T-cell (primary cell): ENCODE data around the gene ZNF878. TPM values are rescaled to one million over a fixed set of nuclear protein-coding genes. Genes with fewer than 3 reads are reported as not detected.
A peak's percentile ranks its signal among the peaks of the same experiment; 100 is the strongest.

Experiments
- ATAC-seq, 4 experiments: fragments of 200-7000 bp in 3 of 4; fragments of 150-1000 bp in 1 of 4; cut with Tn5 transposase; replicated peaks in 1 of 4; 1 replicate in 3 of 4; 2 replicates in 1 of 4; pipeline ENCODE4 v1.10.0; 2021; ENCODE audit warnings: moderate library complexity in 3 of 4, mild to moderate bottlenecking in 2 of 4, moderate number of reproducible peaks in 1 of 4
- CTCF ChIA-PET, 2 donors: fragments of 300-600 bp; sonication (Branson Sonifier 250); formaldehyde crosslinking; loops; one replicate each; lab custom pipeline; 2022; ENCODE audit warnings: antibody characterized with exemption in 2 of 2; lab: Charles Lee
- POLR2A ChIA-PET, 2 donors: fragments of 300-600 bp; sonication (Branson Sonifier 250); formaldehyde crosslinking; loops; one replicate each; lab custom pipeline; 2022; ENCODE audit warnings: antibody characterized with exemption in 2 of 2; lab: Charles Lee
- DNase-seq, 35 experiments: peaks; one replicate each; pipeline versions ENCODE4 v3.0.0 to v3.0.0-alpha.2; 2013 to 2023
- H3K27ac ChIP-seq: one replicate; pipeline ENCODE4 v1.5.1; 2013; ENCODE audit warnings: low read length
- H3K27me3 ChIP-seq, 2 experiments: replicated peaks in 1 of 2; 1 replicate in 1 of 2; 2 replicates in 1 of 2; pipeline versions ENCODE4 v1.6.1 to v1.7.0; 2013; ENCODE audit warnings: low read length in 1 of 2, mixed read lengths in 1 of 2; ENCODE audit not compliant: control insufficient read depth in 2 of 2, insufficient read depth in 2 of 2; ENCODE audit errors: extremely low read depth in 1 of 2
- H3K36me3 ChIP-seq, 2 donors: 1 replicate in 1 of 2; 2 replicates in 1 of 2; pipeline versions ENCODE4 v1.6.1 to v1.7.0; 2013; ENCODE audit warnings: low read length in 1 of 2; ENCODE audit not compliant: control insufficient read depth in 2 of 2, insufficient read depth in 1 of 2; ENCODE audit errors: extremely low read depth in 1 of 2
- H3K4me1 ChIP-seq, 2 experiments: 1 replicate in 1 of 2; 2 replicates in 1 of 2; pipeline versions ENCODE4 v1.6.1 to v1.7.0; 2013; ENCODE audit warnings: low read length in 2 of 2, mixed read lengths in 1 of 2; ENCODE audit not compliant: insufficient read depth in 2 of 2, control insufficient read depth in 1 of 2; ENCODE audit errors: extremely low read depth in 1 of 2
- H3K4me3 ChIP-seq, 2 donors: 1 replicate in 1 of 2; 2 replicates in 1 of 2; pipeline versions ENCODE4 v1.5.1 to v1.7.0; 2013; ENCODE audit warnings: mild to moderate bottlenecking in 2 of 2, low read length in 1 of 2, moderate library complexity in 1 of 2; ENCODE audit not compliant: control insufficient read depth in 1 of 2; ENCODE audit errors: extremely low read depth in 1 of 2
- H3K9me3 ChIP-seq: 2 replicates; pipeline ENCODE4 v1.7.0; 2013
- H3K27ac Mint-ChIP-seq, 2 donors: one replicate each; pipeline ENCODE4 v1.8.0; 2020 to 2021; ENCODE audit warnings: mild to moderate bottlenecking in 2 of 2, mixed read lengths in 2 of 2
- H3K27me3 Mint-ChIP-seq, 2 donors: one replicate each; pipeline ENCODE4 v1.8.0; 2021 to 2022; ENCODE audit warnings: mixed read lengths in 2 of 2
- H3K36me3 Mint-ChIP-seq: one replicate; pipeline ENCODE4 v1.8.0; 2021; ENCODE audit warnings: mixed read lengths
- H3K4me1 Mint-ChIP-seq, 3 donors: one replicate each; pipeline ENCODE4 v1.8.0; 2020 to 2022; ENCODE audit warnings: mixed read lengths in 3 of 3, mild to moderate bottlenecking in 1 of 3
- H3K4me3 Mint-ChIP-seq, 3 donors: one replicate each; pipeline ENCODE4 v1.8.0; 2020 to 2022; ENCODE audit warnings: mild to moderate bottlenecking in 3 of 3, mixed read lengths in 3 of 3, moderate library complexity in 3 of 3
- H3K9me3 Mint-ChIP-seq, 3 donors: one replicate each; pipeline ENCODE4 v1.8.0; 2020 to 2022; ENCODE audit warnings: mixed read lengths in 3 of 3
- WGBS: methylation state at CpG from one replicate; pipeline ENCODE4 v1.1.5; 2013; ENCODE audit warnings: missing lambda C conversion rate; ENCODE audit not compliant: insufficient coverage; 5-methylcytosine and 5-hydroxymethylcytosine counted together
- total RNA-seq, 35 experiments: library from RNA in 6 of 35; stranded (reverse) in 6 of 35; fragments of 120-200 nt in 1 of 35; gene quantifications; one replicate each; pipeline versions ENCODE4 v1.2.1 to v1.2.4 and lab custom pipeline; 2013 to 2026

Gene ZNF878
- total RNA-seq, 5 donors from 2014 or later (not counting 1 experiment from before 2014, with no cell fraction given): 0.29 to 0.33 TPM; not detected in 3

DNA sequence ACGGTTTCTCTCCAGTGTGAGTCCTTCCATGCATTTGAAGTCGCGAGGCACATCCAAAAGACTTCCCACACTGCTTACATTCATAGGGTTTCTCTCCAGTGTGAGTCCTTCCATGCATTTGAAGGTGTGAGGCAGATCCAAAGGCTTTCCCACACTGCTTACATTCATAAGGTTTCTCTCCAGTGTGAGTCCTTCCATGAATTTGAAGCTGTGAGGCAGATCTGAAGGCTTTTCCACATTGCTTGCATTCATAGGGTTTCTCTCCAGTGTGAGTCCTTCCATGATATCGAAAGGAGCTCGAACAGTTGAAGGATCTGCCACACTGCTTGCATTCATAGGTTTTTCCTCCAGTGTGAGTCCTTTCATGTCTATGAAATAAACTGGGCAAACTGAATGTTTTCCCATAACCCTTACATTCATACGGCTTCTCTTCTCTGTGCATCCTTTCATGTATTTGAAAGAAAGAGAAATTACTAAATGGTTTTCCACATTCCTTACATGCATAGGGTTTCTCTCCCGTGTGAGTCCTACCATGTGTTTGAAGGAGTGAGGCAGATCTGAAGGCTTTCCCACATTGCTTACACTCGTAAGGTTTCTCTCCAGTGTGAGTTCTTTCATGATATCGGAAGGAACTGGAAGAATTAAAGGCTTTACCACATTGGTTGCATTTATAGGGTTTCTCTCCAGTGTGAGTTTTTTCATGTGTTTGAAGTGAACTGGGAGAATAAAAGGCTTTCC is 37.6 kb downstream of the ZNF878 start:
- no peak overlapping the region for H3K4me3 Mint-ChIP-seq
- WGBS: 100% methylated on average over 3 of the region's 9 CpGs
- CTCF ChIA-PET: no interaction called here
- H3K27ac ChIP-seq: no peak overlapping the region
- DNase-seq (no peak), ATAC-seq (no peak)
- H3K9me3 ChIP-seq: peaks cover 30% of the 10 kb centered on the region
- H3K4me3 ChIP-seq: peak overlapping the region in 1 of 2 donors; percentile 17
- peaks cover 17 to 20% of the 10 kb centered on the region in 2 donors for H3K36me3 ChIP-seq
- POLR2A ChIA-PET: interaction anchor here in 1 of 2 donors (0.6 kb wide), 1 partner anchor 14 kb away, joined by 4 read pairs; no protein-coding TSS in a partner anchor
- no peaks in the 10 kb centered on the region for H3K27me3 Mint-ChIP-seq
- peaks cover 11 to 46% (median 40%) of the 10 kb centered on the region in 3 donors for H3K9me3 Mint-ChIP-seq
- no peaks in the 10 kb centered on the region for H3K4me1 ChIP-seq
- H3K27ac Mint-ChIP-seq: no peak overlapping the region
- H3K27me3 ChIP-seq: no peaks in the 10 kb centered on the region
- H3K36me3 Mint-ChIP-seq: peaks cover 70% of the 10 kb centered on the region
- no peaks in the 10 kb centered on the region for H3K4me1 Mint-ChIP-seq

DNA sequence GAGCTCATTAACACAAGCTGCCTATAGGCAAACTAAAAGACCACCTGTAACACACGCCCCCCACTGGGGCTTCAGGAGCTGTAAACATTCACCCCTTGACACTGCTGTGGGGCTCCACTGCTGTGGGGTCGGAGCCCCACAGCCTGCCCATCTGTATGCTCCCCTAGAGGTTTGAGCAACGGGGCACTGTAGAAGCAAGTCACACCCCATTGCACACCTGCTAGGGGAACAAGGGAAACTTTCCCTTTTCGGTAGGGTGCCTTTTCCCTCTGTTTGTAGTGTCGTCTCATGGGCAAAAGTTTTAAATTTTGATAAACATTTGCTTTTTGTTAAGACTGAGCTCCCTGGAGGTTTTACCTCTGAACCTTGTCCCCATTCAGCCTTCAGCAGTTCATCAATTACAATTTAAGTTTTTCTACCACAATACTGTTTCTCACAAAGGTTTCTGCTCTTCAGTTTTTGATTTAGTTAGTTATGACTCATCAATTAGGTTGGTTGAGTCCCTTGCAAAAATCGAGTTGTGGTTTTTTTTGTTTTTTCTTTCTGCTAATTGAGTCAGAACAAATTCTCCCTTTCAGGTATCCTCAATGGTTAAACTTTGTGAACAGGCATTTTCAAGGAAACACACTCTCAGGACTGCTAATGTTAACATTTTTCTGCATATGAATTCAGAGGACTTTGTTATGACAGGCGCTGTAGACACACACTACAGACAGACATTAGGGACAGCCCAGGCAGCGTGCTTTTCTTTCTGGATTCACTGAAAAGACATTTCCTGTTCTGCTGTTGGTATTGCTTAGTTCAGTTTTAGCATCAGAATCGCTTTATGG is 52.4 kb downstream of the ZNF878 start:
- Mint-ChIP-seq H3K27ac (peak overlapping the region; percentile 31 to 44), H3K9me3 (no peaks in the 10 kb centered on the region), H3K4me1 (peaks cover 19 to 27% (median 26%) of the 10 kb centered on the region in 3 donors), H3K36me3 (peaks cover 23% of the 10 kb centered on the region), H3K27me3 (no peaks in the 10 kb centered on the region), H3K4me3 (peak overlapping the region in 1 of 3 donors; percentile 20)
- no peak overlapping the region for H3K27ac ChIP-seq
- CTCF ChIA-PET: interaction anchor here in 1 of 2 donors (0.5 kb wide), 1 partner anchor 200 kb away, joined by 6 read pairs; no protein-coding TSS in a partner anchor
- peaks cover 0 to 4% of the 10 kb centered on the region in 2 donors for H3K36me3 ChIP-seq
- ATAC-seq (peak in 2 of 4 experiments; percentile 16 to 40), DNase-seq (no peak)
- 61% methylated on average over 2 of the region's 9 CpGs for WGBS
- H3K4me1 ChIP-seq: peaks cover 0 to 10% of the 10 kb centered on the region in 2 experiments
- no peaks in the 10 kb centered on the region for H3K27me3 ChIP-seq
- no peaks in the 10 kb centered on the region for H3K9me3 ChIP-seq
- no peak overlapping the region for H3K4me3 ChIP-seq
- POLR2A ChIA-PET: no interaction called here

DNA sequence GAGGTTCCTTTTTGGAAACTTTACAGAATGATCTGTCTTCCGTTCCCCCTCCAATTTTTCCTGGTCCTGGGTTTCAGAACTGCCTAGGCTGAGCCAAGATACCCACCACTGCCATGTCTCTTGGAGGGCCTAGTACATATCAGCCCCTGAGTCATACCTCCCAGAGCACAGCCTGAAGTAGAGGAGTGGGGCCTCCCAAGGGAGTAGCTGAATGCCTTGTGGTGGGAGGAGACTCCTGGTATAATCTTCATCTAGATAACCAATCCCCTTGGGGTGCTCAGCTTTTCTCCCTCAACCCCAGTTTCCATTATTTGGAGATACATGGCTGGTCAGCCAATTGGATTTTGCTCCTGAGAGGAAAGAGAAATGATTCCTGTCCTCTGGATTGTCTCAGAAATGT is 57.6 kb downstream of the ZNF878 start:
- no peaks in the 10 kb centered on the region for H3K27me3 Mint-ChIP-seq
- Histone ChIP-seq H3K36me3 (peaks cover 0 to 3% of the 10 kb centered on the region in 2 donors), H3K9me3 (no peaks in the 10 kb centered on the region), H3K27me3 (no peaks in the 10 kb centered on the region), H3K27ac (no peak overlapping the region), H3K4me1 (peaks cover 4 to 10% of the 10 kb centered on the region in 2 experiments), H3K4me3 (no peak overlapping the region)
- CTCF ChIA-PET: no interaction called here
- no peak overlapping the region for H3K4me3 Mint-ChIP-seq
- H3K9me3 Mint-ChIP-seq: no peaks in the 10 kb centered on the region
- ATAC-seq: no peak
- peaks cover 26% of the 10 kb centered on the region for H3K36me3 Mint-ChIP-seq
- H3K4me1 Mint-ChIP-seq: peaks cover 38 to 54% (median 53%) of the 10 kb centered on the region in 3 donors
- DNase-seq: no peak
- WGBS: no CpG with 5 or more reads among the region's 1 CpG
- H3K27ac Mint-ChIP-seq: no peak overlapping the region
- POLR2A ChIA-PET: no interaction called here

Other genes with a start within 250 kb of the ZNF878 start
- gene ZNF440, start 238.7 kb downstream of the ZNF878 start, total RNA-seq: 10 to 100 TPM in 4 of 5 donors, 1 to 10 TPM in 1; 6.3 to 19.8 (median 17.7) TPM
- 10 to 100 TPM in 4 of 5 donors, 1 to 10 TPM in 1; 6.6 to 25.3 (median 16.5) TPM for gene ZNF439, start 204.2 kb downstream of the ZNF878 start, total RNA-seq
- 1 to 10 TPM; 2.2 to 9.6 (median 7.9) TPM for gene ZNF69, start 165.2 kb downstream of the ZNF878 start, total RNA-seq
- 10 to 100 TPM; 17.2 to 19.7 (median 18.4) TPM for gene ZNF700, start 127.9 kb downstream of the ZNF878 start, total RNA-seq
- gene ZNF763, start 87.9 kb downstream of the ZNF878 start, total RNA-seq: 10 to 100 TPM in 2 of 5 donors, 1 to 10 TPM in 2, under 1 TPM in 1; 0.98 to 10.5 (median 8.0) TPM
- 1 to 10 TPM in 3 of 5 donors, under 1 TPM in 2; 0.41 to 1.9 (median 1.5) TPM for gene ZNF433, start 17.3 kb downstream of the ZNF878 start, total RNA-seq
- 10 to 100 TPM in 4 of 5 donors, 1 to 10 TPM in 1; 9.2 to 20.7 (median 11.5) TPM for gene ZNF844, start 11.8 kb upstream of the ZNF878 start, total RNA-seq
- gene ZNF20, start 87.4 kb upstream of the ZNF878 start, total RNA-seq: 1 to 10 TPM in 4 of 5 donors, not detected in 1; 2.2 to 8.8 (median 6.0) TPM
- gene ZNF625, start 103.8 kb upstream of the ZNF878 start, total RNA-seq: 1 to 10 TPM; 1.2 to 3.5 (median 2.0) TPM
- 10 to 100 TPM; 20.2 to 39.3 (median 22.7) TPM for gene ZNF136, start 110.1 kb upstream of the ZNF878 start, total RNA-seq
- 10 to 100 TPM; 22.8 to 65.1 (median 58.5) TPM for gene ZNF44, start 241.9 kb upstream of the ZNF878 start, total RNA-seq